PFSK-1 (cell line): ENCODE data around the gene HHIP.

Source experiments
- POLR2AphosphoS5 ChIP-seq: IDR thresholded peaks from 2 replicates; pipeline ENCODE4 v1.6.1; 2012; ENCODE audit warnings: low read depth, mild to moderate bottlenecking, control low read depth, low read length, moderate library complexity
- SIN3A ChIP-seq: IDR thresholded peaks from 2 replicates; pipeline ENCODE4 v1.6.1; 2012; ENCODE audit warnings: mild to moderate bottlenecking, low read length, moderate library complexity, borderline replicate concordance; ENCODE audit not compliant: insufficient read depth
- TAF1 ChIP-seq: IDR thresholded peaks from 2 replicates; pipeline ENCODE4 v1.6.1; 2012; ENCODE audit warnings: low read length, control low read depth, borderline replicate concordance; ENCODE audit not compliant: insufficient read depth
- TF ChIP-seq, protein P1 (sequence below), 2 experiments: IDR thresholded peaks; 2 replicates each; pipeline versions ENCODE4 v1.6.1 to v1.8.0; 2011 to 2012; ENCODE audit warnings: low read depth in 2 of 2, low read length in 2 of 2, control low read depth in 1 of 2, inconsistent platforms in 1 of 2, mild to moderate bottlenecking in 1 of 2, moderate library complexity in 1 of 2; ENCODE audit not compliant: insufficient read depth in 1 of 2

DNA sequence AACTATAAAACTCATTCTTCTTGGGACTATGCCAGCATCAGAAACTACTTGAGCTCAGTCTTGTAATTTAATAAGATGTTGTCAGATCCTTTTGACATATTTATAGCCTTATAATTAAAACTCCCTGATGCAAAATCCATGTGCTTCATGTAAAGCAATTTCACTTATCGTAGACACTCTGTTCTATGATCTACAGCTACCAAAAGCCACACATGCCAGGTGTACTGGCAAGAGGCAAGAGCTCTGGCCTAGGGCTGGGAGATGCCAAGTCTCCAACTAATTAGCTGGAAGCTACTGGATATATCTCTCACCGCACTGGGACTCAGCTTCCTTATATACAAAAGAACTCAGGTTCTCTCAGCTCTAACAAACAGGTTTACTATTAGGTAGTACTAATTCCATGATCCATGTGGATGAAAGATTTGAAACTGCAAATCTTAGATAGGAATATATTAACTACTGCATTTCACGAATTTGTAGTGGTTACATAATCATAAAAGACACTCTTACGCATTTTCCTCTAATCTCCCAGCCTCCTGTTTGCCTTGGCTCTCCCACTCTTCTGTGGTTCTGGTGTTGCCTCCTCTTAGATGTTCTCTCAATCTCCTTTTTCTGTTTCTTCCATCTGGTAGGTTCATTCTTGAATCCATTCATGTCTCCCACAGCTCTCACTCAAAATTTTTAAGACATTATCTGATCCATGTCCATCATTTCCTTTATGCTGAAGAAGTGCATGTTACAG, 103.0 kb downstream of the HHIP start:
- TF ChIP-seq TAF1 (no peak), SIN3A (no peak), POLR2AphosphoS5 (no peak)
- TF ChIP-seq, protein P1, sequence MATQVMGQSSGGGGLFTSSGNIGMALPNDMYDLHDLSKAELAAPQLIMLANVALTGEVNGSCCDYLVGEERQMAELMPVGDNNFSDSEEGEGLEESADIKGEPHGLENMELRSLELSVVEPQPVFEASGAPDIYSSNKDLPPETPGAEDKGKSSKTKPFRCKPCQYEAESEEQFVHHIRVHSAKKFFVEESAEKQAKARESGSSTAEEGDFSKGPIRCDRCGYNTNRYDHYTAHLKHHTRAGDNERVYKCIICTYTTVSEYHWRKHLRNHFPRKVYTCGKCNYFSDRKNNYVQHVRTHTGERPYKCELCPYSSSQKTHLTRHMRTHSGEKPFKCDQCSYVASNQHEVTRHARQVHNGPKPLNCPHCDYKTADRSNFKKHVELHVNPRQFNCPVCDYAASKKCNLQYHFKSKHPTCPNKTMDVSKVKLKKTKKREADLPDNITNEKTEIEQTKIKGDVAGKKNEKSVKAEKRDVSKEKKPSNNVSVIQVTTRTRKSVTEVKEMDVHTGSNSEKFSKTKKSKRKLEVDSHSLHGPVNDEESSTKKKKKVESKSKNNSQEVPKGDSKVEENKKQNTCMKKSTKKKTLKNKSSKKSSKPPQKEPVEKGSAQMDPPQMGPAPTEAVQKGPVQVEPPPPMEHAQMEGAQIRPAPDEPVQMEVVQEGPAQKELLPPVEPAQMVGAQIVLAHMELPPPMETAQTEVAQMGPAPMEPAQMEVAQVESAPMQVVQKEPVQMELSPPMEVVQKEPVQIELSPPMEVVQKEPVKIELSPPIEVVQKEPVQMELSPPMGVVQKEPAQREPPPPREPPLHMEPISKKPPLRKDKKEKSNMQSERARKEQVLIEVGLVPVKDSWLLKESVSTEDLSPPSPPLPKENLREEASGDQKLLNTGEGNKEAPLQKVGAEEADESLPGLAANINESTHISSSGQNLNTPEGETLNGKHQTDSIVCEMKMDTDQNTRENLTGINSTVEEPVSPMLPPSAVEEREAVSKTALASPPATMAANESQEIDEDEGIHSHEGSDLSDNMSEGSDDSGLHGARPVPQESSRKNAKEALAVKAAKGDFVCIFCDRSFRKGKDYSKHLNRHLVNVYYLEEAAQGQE (IDR thresholded peaks at IDR 0.05; ENCODE audit: insufficient read depth in 1 of 2, low read depth in 2 of 2, low read length in 2 of 2) = no peak
